ENCODE measurements around the gene DNAH6. TPM values are rescaled to one million over a fixed set of nuclear protein-coding genes. Genes with fewer than 3 reads are reported as not detected.

DNAH6 gene
- total RNA-seq, 1 experiment from 2014 or later = 0.26 TPM

- Histone ChIP-seq H3K14ac (ENCODE audit: insufficient read depth, low read length) (no peak overlapping the region), H3K4ac (ENCODE audit: low read depth, low read length) (no peak overlapping the region), H3K56ac (ENCODE audit: insufficient read length, low read depth, low read length) (no peak overlapping the region), H4K91ac (ENCODE audit: insufficient read length, low read depth, low read length) (no peak overlapping the region), H3K23me2 (ENCODE audit: insufficient read length, low read depth, low read length, poor library complexity, severe bottlenecking) (no peaks in the 10 kb centered on the region), H2BK20ac (ENCODE audit: low read depth, low read length, poor library complexity, severe bottlenecking) (no peak overlapping the region), H3K4me1 (ENCODE audit: insufficient read depth, low read length) (no peaks in the 10 kb centered on the region), H2BK15ac (ENCODE audit: low read depth, low read length) (no peak overlapping the region), H2AK5ac (ENCODE audit: insufficient read length, low read length) (no peak overlapping the region), H3K18ac (ENCODE audit: insufficient read length, low read depth, low read length) (no peak overlapping the region), H3K9ac (ENCODE audit: extremely low read depth, insufficient read length, low read length) (no peak overlapping the region), H3K9me3 (ENCODE audit: control insufficient read depth, low read depth, low read length) (no peaks in the 10 kb centered on the region), H3K23ac (ENCODE audit: insufficient read length, low read depth, low read length) (no peak overlapping the region), H3K79me1 (ENCODE audit: insufficient read depth, low read depth, low read length, poor library complexity, severe bottlenecking) (no peaks in the 10 kb centered on the region), H2BK120ac (ENCODE audit: low read depth, low read length, poor library complexity, severe bottlenecking) (no peak overlapping the region), H3K27ac (ENCODE audit: insufficient read length, low read depth, low read length) (no peak overlapping the region), H4K8ac (replicated peaks; ENCODE audit: insufficient read length, low read depth, low read length) (no peak overlapping the region), H2BK12ac (ENCODE audit: insufficient read length, low read depth, low read length) (no peak overlapping the region), H3T11ph (ENCODE audit: low read length) (no peak overlapping the region), H2AFZ (ENCODE audit: low read length) (no peak overlapping the region), H4K5ac (ENCODE audit: insufficient read length, low read depth, low read length) (no peak overlapping the region), H3K79me2 (ENCODE audit: insufficient read depth, low read length) (no peaks in the 10 kb centered on the region), H3K27me3 (ENCODE audit: insufficient read depth, low read length) (no peaks in the 10 kb centered on the region), H2BK5ac (ENCODE audit: insufficient read length, low read length) (no peak overlapping the region), H3K4me2 (ENCODE audit: insufficient read depth, insufficient read length, low read length) (no peak overlapping the region), H4K20me1 (ENCODE audit: control insufficient read depth, insufficient read depth, insufficient read length) (no peaks in the 10 kb centered on the region)
- no peak for TF ChIP-seq CTCF (conservative IDR thresholded peaks at IDR 0.05)
- no peaks in the 10 kb centered on the region; a peak in 1 of 7 replicates for H3K36me3 Mint-ChIP-seq (ENCODE audit: insufficient read depth in 1 of 3, low read depth in 3 of 3)
- no peaks in the 10 kb centered on the region for H3K9me3 Mint-ChIP-seq
- H3K27ac Mint-ChIP-seq = no peak overlapping the region
- H3K27me3 Mint-ChIP-seq (ENCODE audit: low read depth) = peaks cover 28% of the 10 kb centered on the region
- H3K4me3 Mint-ChIP-seq = no peak overlapping the region
- no CpG with 5 or more reads among the region's 21 CpGs for WGBS (ENCODE audit: extremely low coverage, insufficient read length, low lambda C conversion rate)
- no peak for DNase-seq
- no peaks in the 10 kb centered on the region for H3K4me1 Mint-ChIP-seq
Measured at GRCh38 chr2:84823788-84824187, 307.5 kb downstream of the DNAH6 start.
